Hepatocyte (in vitro differentiated cells): Measurements from ENCODE around the gene HJURP.

Source experiments
- CTCF ChIP-seq: fragments of 200-600 bp; sonication (generic); IDR thresholded peaks from 2 replicates; pipeline ENCODE4 v1.5.1; 2016; ENCODE audit warnings: antibody characterized with exemption, mild to moderate bottlenecking; ENCODE audit not compliant: poor library complexity
- EZH2 ChIP-seq: fragments of 200-600 bp; sonication (generic); IDR thresholded peaks from 2 replicates; pipeline ENCODE4 v1.6.1; 2016; ENCODE audit warnings: antibody characterized with exemption, mild to moderate bottlenecking, borderline replicate concordance
- EZH2phosphoT487 ChIP-seq: fragments of 200-600 bp; sonication (generic); IDR thresholded peaks from one replicate; pipeline ENCODE4 v1.6.1; 2018; ENCODE audit warnings: antibody characterized with exemption, mild to moderate bottlenecking, low read depth, moderate library complexity; ENCODE audit not compliant: unreplicated experiment, severe bottlenecking

GRCh38 chr2:233821709-233822100 lies 32.6 kb downstream of the HJURP start:
- no peak for TF ChIP-seq CTCF
- no peak for TF ChIP-seq EZH2
- TF ChIP-seq EZH2phosphoT487: no peak
